Calu3 (cell line): ENCODE measurements around the gene RPRD1A. TPM values are rescaled to one million over a fixed set of nuclear protein-coding genes. Genes with fewer than 3 reads are reported as not detected.

Experiments
- BruUV-seq: library from RNA; stranded (reverse); fragments of 400-500 nt; replicated peaks from 2 replicates; lab custom pipeline; 2021; lab: Mats Ljungman, UMichigan
- CTCF ChIA-PET: fragments of 300-600 bp; sonication (Branson Sonifier 250); formaldehyde crosslinking; loops from one replicate; lab custom pipeline; 2022; ENCODE audit warnings: antibody characterized with exemption; lab: Charles Lee
- DNase-seq: peaks from one replicate; pipeline ENCODE4 v3.0.0; 2022
- H3K27ac Mint-ChIP-seq: one replicate; pipeline ENCODE4 v1.8.0; 2022; ENCODE audit warnings: mixed read lengths; ENCODE audit not compliant: unreplicated experiment
- H3K27me3 Mint-ChIP-seq: one replicate; pipeline ENCODE4 v1.8.0; 2022; ENCODE audit warnings: mixed read lengths; ENCODE audit not compliant: unreplicated experiment
- H3K36me3 Mint-ChIP-seq: one replicate; pipeline ENCODE4 v1.8.0; 2022; ENCODE audit warnings: mild to moderate bottlenecking, moderate library complexity, mixed read lengths; ENCODE audit not compliant: insufficient read depth, unreplicated experiment
- H3K4me1 Mint-ChIP-seq: one replicate; pipeline ENCODE4 v1.8.0; 2022; ENCODE audit warnings: mild to moderate bottlenecking, low read depth, mixed read lengths; ENCODE audit not compliant: unreplicated experiment
- H3K4me3 Mint-ChIP-seq: one replicate; pipeline ENCODE4 v1.8.0; 2022; ENCODE audit warnings: mild to moderate bottlenecking, low read depth, moderate library complexity, mixed read lengths; ENCODE audit not compliant: unreplicated experiment
- H3K9me3 Mint-ChIP-seq: one replicate; pipeline ENCODE4 v1.8.0; 2022; ENCODE audit warnings: low read depth, mixed read lengths; ENCODE audit not compliant: unreplicated experiment
- CTCF ChIP-seq: fragments of 200-600 bp; IDR thresholded peaks from one replicate; pipeline ENCODE4 v1.8.0; 2022; ENCODE audit warnings: antibody characterized with exemption; ENCODE audit not compliant: unreplicated experiment
- intact Hi-C: fragments of 100-400 bp; cut with micrococcal nuclease; formaldehyde crosslinking; loops from one replicate; pipeline ENCODE4 v1.10.0; 2022; ENCODE audit not compliant: unreplicated experiment
- total RNA-seq: library from RNA; stranded (reverse); gene quantifications from 2 replicates; pipeline ENCODE4 v1.2.3, GENCODE V29; 2022

RPRD1A gene
- total RNA-seq, 1 experiment from 2014 or later, result 68.8 TPM

- no peak for DNase-seq
- CTCF ChIA-PET, result no interaction called here
- H3K36me3 Mint-ChIP-seq, result peaks cover 23% of the 10 kb centered on the region
- no peak overlapping the region for H3K4me3 Mint-ChIP-seq
- no peaks in the 10 kb centered on the region for H3K27me3 Mint-ChIP-seq
- intact Hi-C loops, result no loop called here
- no peaks in the 10 kb centered on the region for H3K9me3 Mint-ChIP-seq
- no TSS peak for BruUV-seq
- H3K4me1 Mint-ChIP-seq, result peaks cover 11% of the 10 kb centered on the region
- TF ChIP-seq CTCF, result no peak
- H3K27ac Mint-ChIP-seq, result no peak overlapping the region
Observed at GRCh38 chr18:36107477-36107876, 40.1 kb upstream of the RPRD1A start.

- no TSS peak for BruUV-seq
- Mint-ChIP-seq H3K4me3 (no peak overlapping the region), H3K27me3 (no peaks in the 10 kb centered on the region), H3K4me1 (peaks cover 11% of the 10 kb centered on the region), H3K36me3 (peaks cover 4% of the 10 kb centered on the region), H3K27ac (no peak overlapping the region), H3K9me3 (peaks cover 3% of the 10 kb centered on the region)
- CTCF ChIA-PET, result no interaction called here
- no peak for DNase-seq
- intact Hi-C loops, result no loop called here
- no peak for TF ChIP-seq CTCF
Observed at GRCh38 chr18:36104749-36105148, 37.4 kb upstream of the RPRD1A start.

GRCh38 chr18:36101943-36102342 is 34.6 kb upstream of the RPRD1A start:
- H3K27me3 Mint-ChIP-seq, result no peaks in the 10 kb centered on the region
- CTCF ChIA-PET, result no interaction called here
- no peak overlapping the region for H3K4me3 Mint-ChIP-seq
- no peak for DNase-seq
- intact Hi-C loops, result no loop called here
- H3K27ac Mint-ChIP-seq, result no peak overlapping the region
- BruUV-seq, result no TSS peak
- H3K4me1 Mint-ChIP-seq, result no peaks in the 10 kb centered on the region
- H3K9me3 Mint-ChIP-seq, result peaks cover 3% of the 10 kb centered on the region
- no peak for TF ChIP-seq CTCF
- H3K36me3 Mint-ChIP-seq, result no peaks in the 10 kb centered on the region

GRCh38 chr18:36099311-36099710 is 32.0 kb upstream of the RPRD1A start:
- intact Hi-C loops, result no loop called here
- peaks cover 3% of the 10 kb centered on the region for H3K9me3 Mint-ChIP-seq
- no peaks in the 10 kb centered on the region for H3K4me1 Mint-ChIP-seq
- no peaks in the 10 kb centered on the region for H3K36me3 Mint-ChIP-seq
- H3K4me3 Mint-ChIP-seq, result no peak overlapping the region
- H3K27me3 Mint-ChIP-seq, result no peaks in the 10 kb centered on the region
- BruUV-seq, result no TSS peak
- no peak for TF ChIP-seq CTCF
- no peak overlapping the region for H3K27ac Mint-ChIP-seq
- CTCF ChIA-PET, result interaction anchor here (0.6 to 0.8 kb wide), 3 partner anchors 81 to 707 kb away, joined by 3 to 5 read pairs (median 3); no protein-coding TSS in a partner anchor
- no peak for DNase-seq
